ENCODE measurements around the gene STS. TPM values are rescaled to one million over a fixed set of nuclear protein-coding genes. Genes with fewer than 3 reads are reported as not detected.

STS gene
- total RNA-seq, 1 experiment from 2014 or later = 0.54 TPM

DNA sequence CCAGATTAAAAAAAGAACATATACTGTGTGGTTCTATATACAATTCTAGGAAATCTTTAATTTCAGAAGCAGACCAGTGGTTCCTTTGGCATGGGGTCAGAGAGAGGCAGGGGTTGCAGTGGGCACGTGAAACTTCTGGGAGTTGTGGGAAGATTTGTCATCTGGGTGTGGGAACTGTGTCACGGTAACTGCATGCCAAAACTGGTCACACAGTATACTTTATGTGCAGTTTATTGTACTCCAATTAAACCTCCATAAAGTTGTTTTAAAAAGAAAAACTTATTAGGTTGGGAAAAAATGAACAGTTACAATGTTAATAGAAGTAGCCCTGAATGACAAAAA lies 26.7 kb upstream of the STS start:
- Histone ChIP-seq H3K9me3 (ENCODE audit: control insufficient read depth in 1 of 2, insufficient read depth in 1 of 2, low read depth in 1 of 2, low read length in 2 of 2) (no peaks in the 10 kb centered on the region), H3K9ac (ENCODE audit: low read length) (no peak overlapping the region), H3K79me2 (ENCODE audit: insufficient read depth, low read length) (peaks cover 37% of the 10 kb centered on the region), H3K27ac (ENCODE audit: low read depth, low read length) (no peak overlapping the region), H3K36me3 (ENCODE audit: control insufficient read depth in 1 of 2, insufficient read depth in 2 of 2, low read length in 2 of 2) (no peaks in the 10 kb centered on the region), H3K27me3 (ENCODE audit: insufficient read depth, low read length) (no peaks in the 10 kb centered on the region), H3K4me2 (ENCODE audit: low read length) (0 out of 2 replicates have a peak overlapping the region, but pooled peaks have one; percentile 3), H3K4me3 (replicated peaks in 1 of 2; ENCODE audit: low read depth in 1 of 2, low read length in 2 of 2) (no peak overlapping the region), H3K9me2 (ENCODE audit: insufficient read depth) (no peaks in the 10 kb centered on the region), H2AFZ (ENCODE audit: low read depth, low read length, poor library complexity, severe bottlenecking) (no peak overlapping the region), H3K4me1 (ENCODE audit: control insufficient read depth in 1 of 2, insufficient read depth in 2 of 2, low read length in 2 of 2) (peaks cover 8% of the 10 kb centered on the region in 2 experiments; a peak in 2 of 4 replicates), H4K20me1 (ENCODE audit: insufficient read depth) (no peaks in the 10 kb centered on the region)
- ChIA-PET RAD21 (ENCODE audit: low non-redundant PET in 1 of 2, low total read pairs in 2 of 2, uncharacterized antibody in 2 of 2, unreplicated experiment in 2 of 2) (no interaction called here), CTCF (no interaction called here), POLR2A (no interaction called here)
- BruUV-seq (replicated peaks) = no TSS peak
- ATAC-seq (no peak), DNase-seq (ENCODE audit: low read depth, low spot score) (no peak)
- TF ChIP-seq CEBPB (IDR thresholded peaks at IDR 0.05; ENCODE audit: low read depth) (no peak), RAD21 (IDR thresholded peaks at IDR 0.05; ENCODE audit: low read depth) (no peak)
- intact Hi-C loops (cut with micrococcal nuclease) = no loop called here

DNA sequence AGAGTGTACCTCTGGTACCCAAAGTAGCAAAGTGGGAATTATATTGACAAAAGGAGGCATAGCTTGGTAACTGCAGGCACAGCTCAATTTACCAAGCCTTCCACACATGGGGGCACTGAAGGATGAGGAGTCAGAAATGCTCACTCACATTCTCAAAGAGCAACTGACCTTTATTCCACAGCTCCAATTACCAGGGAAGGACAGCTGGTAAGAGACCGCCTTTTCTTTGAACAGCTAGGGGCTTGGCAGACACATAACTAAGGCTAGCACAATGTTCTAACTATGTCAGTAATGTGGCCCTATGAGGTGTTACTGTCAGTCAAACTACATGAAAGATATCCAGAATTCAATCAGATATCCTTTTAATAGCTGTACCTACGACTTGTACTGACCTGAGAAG lies 20.5 kb upstream of the STS start:
- H3K4me3 ChIP-seq (replicated peaks in 1 of 2; ENCODE audit: low read depth in 1 of 2, low read length in 2 of 2) = no peak overlapping the region
- H3K27me3 ChIP-seq (ENCODE audit: insufficient read depth, low read length) = no peaks in the 10 kb centered on the region
- no peak overlapping the region for H3K9ac ChIP-seq (ENCODE audit: low read length)
- H2AFZ ChIP-seq (ENCODE audit: low read depth, low read length, poor library complexity, severe bottlenecking) = no peak overlapping the region
- no peaks in the 10 kb centered on the region for H4K20me1 ChIP-seq (ENCODE audit: insufficient read depth)
- POLR2A ChIA-PET = no interaction called here
- ATAC-seq = no peak
- H3K27ac ChIP-seq (ENCODE audit: low read depth, low read length) = no peak overlapping the region
- CTCF ChIA-PET = no interaction called here
- DNase-seq (ENCODE audit: low read depth, low spot score) = no peak
- H3K4me1 ChIP-seq (ENCODE audit: control insufficient read depth in 1 of 2, insufficient read depth in 2 of 2, low read length in 2 of 2) = peaks cover 4 to 5% of the 10 kb centered on the region in 2 experiments; a peak in 3 of 4 replicates
- no peaks in the 10 kb centered on the region for H3K9me3 ChIP-seq (ENCODE audit: control insufficient read depth in 1 of 2, insufficient read depth in 1 of 2, low read depth in 1 of 2, low read length in 2 of 2)
- no peaks in the 10 kb centered on the region for H3K9me2 ChIP-seq (ENCODE audit: insufficient read depth)
- peaks cover 34% of the 10 kb centered on the region for H3K79me2 ChIP-seq (ENCODE audit: insufficient read depth, low read length)
- RAD21 ChIA-PET (ENCODE audit: low non-redundant PET in 1 of 2, low total read pairs in 2 of 2, uncharacterized antibody in 2 of 2, unreplicated experiment in 2 of 2) = no interaction called here
- H3K4me2 ChIP-seq (ENCODE audit: low read length) = no peak overlapping the region
- intact Hi-C loops (cut with micrococcal nuclease) = no loop called here
- no TSS peak for BruUV-seq (replicated peaks)
- no peak for TF ChIP-seq EZH2phosphoT487 (IDR thresholded peaks at IDR 0.05; ENCODE audit: borderline replicate concordance)
- TF ChIP-seq ZFX (IDR thresholded peaks at IDR 0.05) = no peak
- TF ChIP-seq ZNF274 (IDR thresholded peaks at IDR 0.05; ENCODE audit: low read depth, low read length) = no peak
- TF ChIP-seq YY1 (IDR thresholded peaks at IDR 0.05; ENCODE audit: extremely low read depth, insufficient replicate concordance, low read depth, low read length) = no peak
- no peak for TF ChIP-seq RAD21 (IDR thresholded peaks at IDR 0.05; ENCODE audit: low read depth)
- no peak for TF ChIP-seq ATF3 (IDR thresholded peaks at IDR 0.05)
- no peak for TF ChIP-seq SRF (IDR thresholded peaks at IDR 0.05; ENCODE audit: low read depth)
- no peak for TF ChIP-seq REST (IDR thresholded peaks at IDR 0.05; ENCODE audit: low read depth)
- no peak for TF ChIP-seq ELF1 (IDR thresholded peaks at IDR 0.05; ENCODE audit: borderline replicate concordance, low read depth)
- TF ChIP-seq CEBPB (IDR thresholded peaks at IDR 0.05; ENCODE audit: low read depth) = no peak
- TF ChIP-seq SP1 (IDR thresholded peaks at IDR 0.05; ENCODE audit: low read depth) = no peak
- no peak for TF ChIP-seq POLR2A (IDR thresholded peaks at IDR 0.05; ENCODE audit: borderline replicate concordance, extremely low read depth, insufficient read depth, insufficient read length)
- no peak for TF ChIP-seq SIN3A (IDR thresholded peaks at IDR 0.05; ENCODE audit: low read depth)
- H3K36me3 ChIP-seq (ENCODE audit: control insufficient read depth in 1 of 2, insufficient read depth in 2 of 2, low read length in 2 of 2) = no peaks in the 10 kb centered on the region
